MCF 10A (cell line): ENCODE data around the gene CELSR1. TPM values are rescaled to one million over a fixed set of nuclear protein-coding genes. Genes with fewer than 3 reads are reported as not detected.

ENCODE experiments used
- BruUV-seq: library from RNA; stranded (reverse); fragments of 400-500 nt; replicated peaks from 2 replicates; lab custom pipeline; 2021; lab: Mats Ljungman, UMichigan
- CTCF ChIA-PET: fragments of 300-600 bp; sonication (Branson Sonifier 250); formaldehyde crosslinking; extraction: SDS; loops from one replicate; lab custom pipeline; 2021; ENCODE audit warnings: antibody characterized with exemption, inconsistent platforms; lab: Yijun Ruan, JAX
- POLR2A ChIA-PET: fragments of 300-600, 350-650 bp; sonication (Branson Sonifier 250); formaldehyde crosslinking; extraction: SDS; loops from one replicate; lab custom pipeline; 2020; ENCODE audit warnings: antibody characterized with exemption, inconsistent platforms; lab: Yijun Ruan, JAX
- DNase-seq: peaks from one replicate; pipeline ENCODE4 v3.0.0-alpha.2; 2018; ENCODE audit not compliant: unreplicated experiment
- H3K27ac Mint-ChIP-seq: one replicate; pipeline ENCODE4 v1.8.0; 2022; ENCODE audit warnings: mild to moderate bottlenecking, low read depth, mixed read lengths; ENCODE audit not compliant: unreplicated experiment
- H3K27me3 Mint-ChIP-seq: one replicate; pipeline ENCODE4 v1.8.0; 2022; ENCODE audit warnings: mixed read lengths; ENCODE audit not compliant: insufficient read depth, unreplicated experiment
- H3K36me3 Mint-ChIP-seq: one replicate; pipeline ENCODE4 v1.8.0; 2022; ENCODE audit warnings: mild to moderate bottlenecking, moderate library complexity, mixed read lengths; ENCODE audit not compliant: insufficient read depth, unreplicated experiment
- H3K4me1 Mint-ChIP-seq: one replicate; pipeline ENCODE4 v1.8.0; 2022; ENCODE audit warnings: mixed read lengths; ENCODE audit not compliant: insufficient read depth, unreplicated experiment
- H3K4me3 Mint-ChIP-seq: one replicate; pipeline ENCODE4 v1.8.0; 2022; ENCODE audit warnings: mild to moderate bottlenecking, moderate library complexity, mixed read lengths; ENCODE audit not compliant: unreplicated experiment
- H3K9me3 Mint-ChIP-seq: one replicate; pipeline ENCODE4 v1.8.0; 2022; ENCODE audit warnings: mixed read lengths; ENCODE audit not compliant: unreplicated experiment
- intact Hi-C: fragments of 100-400 bp; cut with micrococcal nuclease; formaldehyde crosslinking; loops from 2 replicates; pipeline ENCODE4 v1.14.1; 2022
- total RNA-seq: library from RNA; stranded (reverse); gene quantifications from 2 replicates; pipeline ENCODE4 v1.2.3, GENCODE V29; 2022
- TF ChIP-seq, protein P1 (sequence below): fragments of 200-600 bp; IDR thresholded peaks from one replicate; pipeline ENCODE4 v1.8.0; 2022; ENCODE audit warnings: antibody characterized with exemption, mild to moderate bottlenecking; ENCODE audit not compliant: unreplicated experiment

The CELSR1 gene
- total RNA-seq, 1 experiment from 2014 or later, result 49.1 TPM

DNA sequence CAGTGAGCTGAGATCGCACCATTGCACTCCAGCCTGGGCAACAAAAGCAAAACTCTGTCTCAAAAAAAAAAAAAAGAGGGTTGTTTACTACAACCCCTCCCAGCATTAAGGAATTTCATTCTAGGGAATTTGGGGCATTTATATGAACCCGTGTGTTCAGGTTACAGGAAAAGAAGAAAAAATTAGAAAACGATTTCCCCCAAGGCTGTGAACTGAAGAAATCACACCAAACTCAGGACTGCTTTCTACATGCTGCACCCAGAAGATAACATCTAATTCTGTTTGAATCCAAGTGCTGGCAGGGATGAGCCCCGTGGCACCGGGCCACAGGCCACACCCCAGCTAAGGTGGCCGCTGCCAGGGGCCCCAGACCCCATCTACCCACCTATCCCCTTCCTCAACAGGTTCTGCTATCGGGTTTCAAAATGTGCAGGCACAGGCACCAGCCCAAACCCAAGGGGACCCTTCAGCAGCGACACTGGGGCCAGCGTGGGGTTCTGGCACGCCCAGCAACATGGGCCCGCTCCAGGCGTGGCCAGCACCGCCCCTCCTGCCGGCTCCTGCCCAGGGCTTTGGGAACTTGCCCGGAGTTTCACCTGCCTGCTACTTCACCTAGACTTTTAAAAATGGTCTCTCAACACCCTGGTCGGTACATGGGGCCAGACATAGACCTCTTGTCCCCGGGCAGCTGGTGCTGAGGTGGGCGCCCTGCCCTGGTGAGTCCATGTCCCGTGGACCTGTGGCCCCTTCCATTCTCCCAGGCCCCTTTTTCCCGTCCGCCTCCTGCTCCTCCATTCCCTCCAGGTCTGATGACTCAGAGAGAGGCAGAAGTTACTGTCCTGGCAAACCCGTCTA, 11.8 kb downstream of the CELSR1 start:
- TF ChIP-seq, protein P1, sequence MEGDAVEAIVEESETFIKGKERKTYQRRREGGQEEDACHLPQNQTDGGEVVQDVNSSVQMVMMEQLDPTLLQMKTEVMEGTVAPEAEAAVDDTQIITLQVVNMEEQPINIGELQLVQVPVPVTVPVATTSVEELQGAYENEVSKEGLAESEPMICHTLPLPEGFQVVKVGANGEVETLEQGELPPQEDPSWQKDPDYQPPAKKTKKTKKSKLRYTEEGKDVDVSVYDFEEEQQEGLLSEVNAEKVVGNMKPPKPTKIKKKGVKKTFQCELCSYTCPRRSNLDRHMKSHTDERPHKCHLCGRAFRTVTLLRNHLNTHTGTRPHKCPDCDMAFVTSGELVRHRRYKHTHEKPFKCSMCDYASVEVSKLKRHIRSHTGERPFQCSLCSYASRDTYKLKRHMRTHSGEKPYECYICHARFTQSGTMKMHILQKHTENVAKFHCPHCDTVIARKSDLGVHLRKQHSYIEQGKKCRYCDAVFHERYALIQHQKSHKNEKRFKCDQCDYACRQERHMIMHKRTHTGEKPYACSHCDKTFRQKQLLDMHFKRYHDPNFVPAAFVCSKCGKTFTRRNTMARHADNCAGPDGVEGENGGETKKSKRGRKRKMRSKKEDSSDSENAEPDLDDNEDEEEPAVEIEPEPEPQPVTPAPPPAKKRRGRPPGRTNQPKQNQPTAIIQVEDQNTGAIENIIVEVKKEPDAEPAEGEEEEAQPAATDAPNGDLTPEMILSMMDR, result no peak
- peaks cover 50% of the 10 kb centered on the region for H3K4me1 Mint-ChIP-seq
- no peaks in the 10 kb centered on the region for H3K9me3 Mint-ChIP-seq
- intact Hi-C loops, result no loop called here
- H3K36me3 Mint-ChIP-seq, result peaks cover 23% of the 10 kb centered on the region
- H3K27ac Mint-ChIP-seq, result peak overlapping the region; percentile 88
- BruUV-seq, result no TSS peak
- H3K27me3 Mint-ChIP-seq, result no peaks in the 10 kb centered on the region
- ChIA-PET CTCF (interaction anchor here (0.6 to 2.1 kb wide), 4 partner anchors 17 to 158 kb away, joined by 3 to 6 read pairs (median 4); no protein-coding TSS in a partner anchor), POLR2A (interaction anchor here (1.0 to 4.3 kb wide), 5 partner anchors 10 to 71 kb away, joined by 3 to 69 read pairs (median 3); partner anchors contain the start of gene CELSR1)
- DNase-seq, result peak; percentile 85
- H3K4me3 Mint-ChIP-seq, result peak overlapping the region; percentile 64

DNA sequence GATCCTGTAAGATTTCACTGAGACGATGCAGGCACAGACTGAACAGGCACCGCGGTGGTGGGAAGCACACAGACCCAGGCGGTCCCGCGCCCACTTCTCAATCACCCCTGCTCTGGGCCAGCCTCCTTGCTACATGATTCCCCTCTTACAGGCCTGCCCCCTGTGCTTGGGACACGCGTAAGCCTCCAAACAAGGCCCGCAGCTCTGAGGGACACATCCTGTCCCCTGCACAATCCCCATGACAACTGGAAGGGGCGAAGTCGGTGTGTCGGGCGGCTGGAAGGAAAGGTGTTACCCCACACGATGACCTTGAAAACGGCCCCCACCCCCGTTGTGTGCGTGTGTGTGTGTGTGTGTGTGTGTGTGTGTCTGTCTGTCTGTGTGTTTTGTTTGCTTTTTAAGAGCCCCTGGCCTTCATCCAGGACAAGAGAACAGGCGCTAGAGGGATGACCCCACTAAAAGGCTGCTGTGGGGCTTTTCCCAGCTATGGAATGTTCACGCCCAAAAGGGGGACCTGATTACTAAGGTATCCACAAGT, 13.1 kb downstream of the CELSR1 start:
- no peaks in the 10 kb centered on the region for H3K27me3 Mint-ChIP-seq
- ChIA-PET POLR2A (interaction anchor here (0.9 to 1.0 kb wide), 2 partner anchors 14 to 156 kb away, joined by 3 to 6 read pairs; no protein-coding TSS in a partner anchor), CTCF (interaction anchor here (1.1 kb wide), 2 partner anchors 18 to 156 kb away, joined by 3 to 5 read pairs; no protein-coding TSS in a partner anchor)
- no peaks in the 10 kb centered on the region for H3K9me3 Mint-ChIP-seq
- H3K4me1 Mint-ChIP-seq, result peaks cover 46% of the 10 kb centered on the region
- DNase-seq, result no peak
- TF ChIP-seq, protein P1, result no peak
- H3K36me3 Mint-ChIP-seq, result peaks cover 26% of the 10 kb centered on the region
- BruUV-seq, result no TSS peak
- H3K4me3 Mint-ChIP-seq, result no peak overlapping the region
- H3K27ac Mint-ChIP-seq, result peak overlapping the region; percentile 88
- intact Hi-C loops, result no loop called here

DNA sequence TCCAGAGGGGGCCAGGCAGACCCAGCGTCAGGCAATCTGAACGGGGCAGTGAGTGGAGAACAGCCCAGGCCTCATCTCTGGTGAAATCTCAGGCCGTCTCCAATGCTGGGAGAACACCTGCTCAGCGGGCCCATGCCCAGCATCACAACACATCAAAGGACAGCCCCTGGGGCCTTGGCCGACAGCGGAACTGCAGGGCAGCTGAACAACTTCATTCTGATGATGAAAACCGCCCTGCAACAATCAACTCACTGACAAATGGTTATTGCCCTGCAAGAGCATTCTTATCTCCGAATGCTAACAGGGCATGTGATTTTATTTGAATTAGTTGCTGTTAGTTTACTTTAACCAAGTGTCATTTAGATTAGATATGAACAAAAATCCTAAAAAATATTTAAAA, 14.6 kb downstream of the CELSR1 start:
- intact Hi-C loops, result no loop called here
- Mint-ChIP-seq H3K4me3 (no peak overlapping the region), H3K36me3 (peaks cover 16% of the 10 kb centered on the region), H3K4me1 (peaks cover 38% of the 10 kb centered on the region), H3K9me3 (no peaks in the 10 kb centered on the region), H3K27ac (no peak overlapping the region), H3K27me3 (no peaks in the 10 kb centered on the region)
- ChIA-PET CTCF (interaction anchor here (1.0 to 1.1 kb wide), 2 partner anchors 19 to 155 kb away, joined by 3 to 5 read pairs; no protein-coding TSS in a partner anchor), POLR2A (interaction anchor here (0.9 kb wide), 1 partner anchor 8 kb away, joined by 3 read pairs; no protein-coding TSS in a partner anchor)
- no TSS peak for BruUV-seq
- TF ChIP-seq, protein P1, result no peak
- DNase-seq, result no peak

DNA sequence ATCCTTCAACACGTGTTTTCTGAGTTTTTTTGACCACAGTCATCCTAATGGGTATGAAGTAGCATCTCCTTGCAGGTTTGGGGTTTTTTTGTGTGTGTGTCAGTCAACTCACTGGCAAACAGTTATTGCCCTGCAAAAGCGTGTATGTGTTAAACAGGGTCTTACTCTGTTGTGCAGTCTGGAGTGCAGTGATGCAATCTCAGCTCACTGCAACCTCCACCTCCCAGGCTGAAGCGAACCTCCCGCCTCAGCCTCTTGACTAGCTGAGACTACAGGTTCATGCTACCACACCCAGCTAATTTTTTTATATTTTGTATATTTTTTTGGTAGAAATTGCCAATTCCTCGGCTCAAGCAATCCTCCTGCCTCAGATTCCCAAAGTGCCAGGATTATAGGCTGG, 15.4 kb downstream of the CELSR1 start:
- TF ChIP-seq, protein P1, result no peak
- no peak overlapping the region for H3K4me3 Mint-ChIP-seq
- H3K36me3 Mint-ChIP-seq, result peaks cover 16% of the 10 kb centered on the region
- H3K27ac Mint-ChIP-seq, result no peak overlapping the region
- no peak for DNase-seq
- peaks cover 31% of the 10 kb centered on the region for H3K4me1 Mint-ChIP-seq
- H3K27me3 Mint-ChIP-seq, result no peaks in the 10 kb centered on the region
- H3K9me3 Mint-ChIP-seq, result no peaks in the 10 kb centered on the region
- POLR2A ChIA-PET, result interaction anchor here (0.9 kb wide), 1 partner anchor 16 kb away, joined by 3 read pairs; no protein-coding TSS in a partner anchor
- CTCF ChIA-PET, result interaction anchor here (1.0 kb wide), 1 partner anchor 154 kb away, joined by 3 read pairs; no protein-coding TSS in a partner anchor
- intact Hi-C loops, result no loop called here
- BruUV-seq, result no TSS peak
